GM19099 (cell line): ENCODE data around the gene AIPL1.

Experiments used
- POLR2A ChIP-seq: IDR thresholded peaks from 3 replicates; pipeline ENCODE4 v1.6.1; 2011; ENCODE audit warnings: low read depth; ENCODE audit not compliant: insufficient read length; ENCODE audit errors: extremely low read depth

The AIPL1 gene, protein sequence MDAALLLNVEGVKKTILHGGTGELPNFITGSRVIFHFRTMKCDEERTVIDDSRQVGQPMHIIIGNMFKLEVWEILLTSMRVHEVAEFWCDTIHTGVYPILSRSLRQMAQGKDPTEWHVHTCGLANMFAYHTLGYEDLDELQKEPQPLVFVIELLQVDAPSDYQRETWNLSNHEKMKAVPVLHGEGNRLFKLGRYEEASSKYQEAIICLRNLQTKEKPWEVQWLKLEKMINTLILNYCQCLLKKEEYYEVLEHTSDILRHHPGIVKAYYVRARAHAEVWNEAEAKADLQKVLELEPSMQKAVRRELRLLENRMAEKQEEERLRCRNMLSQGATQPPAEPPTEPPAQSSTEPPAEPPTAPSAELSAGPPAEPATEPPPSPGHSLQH

GRCh38 chr17:6435051-6435450, at the start of gene AIPL1:
AIPL1 (minus strand) TSS chr17:6435121; CDS start chr17:6435104, 17 bp downstream.
- TF ChIP-seq POLR2A = no peak

GRCh38 chr17:6483507-6483906, 48.6 kb upstream of the AIPL1 start:
- TF ChIP-seq POLR2A = no peak

DNA sequence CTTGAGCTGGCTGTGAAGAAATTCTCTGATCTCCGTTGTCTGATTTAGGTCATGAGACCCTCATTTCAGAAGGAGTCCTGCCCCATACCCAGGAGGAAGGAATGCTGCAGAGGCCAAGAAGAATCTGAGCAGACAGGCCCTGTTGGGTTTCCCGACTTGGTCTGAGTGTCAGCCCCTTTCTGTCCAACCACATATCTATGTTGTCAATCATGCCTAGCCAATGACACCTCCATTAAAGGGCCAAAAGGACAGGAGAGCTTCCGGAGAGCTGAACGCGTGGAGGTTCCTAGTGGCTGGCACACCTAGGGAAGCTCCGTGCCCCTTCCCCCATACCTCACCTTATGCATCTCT, 47.2 kb upstream of the AIPL1 start:
- TF ChIP-seq POLR2A = no peak

- TF ChIP-seq POLR2A = no peak
Observed at GRCh38 chr17:6480303-6480675, 45.4 kb upstream of the AIPL1 start.

DNA sequence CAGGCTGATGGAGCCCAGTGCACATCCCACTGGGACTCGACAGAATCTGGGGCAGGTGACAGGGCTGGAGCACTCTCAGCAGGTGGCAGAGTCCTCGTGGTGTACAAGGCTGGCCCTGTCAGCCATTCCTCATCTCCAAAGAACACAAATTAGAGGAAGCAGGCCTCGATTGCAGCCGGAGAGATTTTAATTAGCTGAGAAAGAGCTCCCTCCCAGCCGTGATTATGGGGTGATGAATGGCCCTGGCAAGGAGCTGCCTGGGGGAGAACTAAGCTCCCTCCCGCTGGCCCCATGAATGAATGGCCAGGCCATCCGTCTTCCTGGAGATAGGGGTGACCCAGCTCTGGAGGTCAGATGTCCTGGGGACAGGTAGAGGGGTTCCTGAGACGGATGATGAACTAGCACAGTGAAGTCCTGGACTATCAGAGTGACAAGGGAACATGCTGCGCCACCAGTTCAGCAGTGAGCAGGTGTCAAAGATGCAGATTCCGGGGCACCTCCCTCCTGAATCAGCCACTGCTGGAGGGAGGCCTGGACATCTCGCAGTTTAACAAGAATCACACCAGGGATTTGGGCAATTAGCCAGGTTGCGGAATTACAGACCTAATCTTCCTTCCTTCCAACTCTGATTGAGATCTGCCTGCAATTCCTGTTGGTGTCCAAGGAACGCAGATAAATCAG, 44.8 kb upstream of the AIPL1 start:
- no peak for TF ChIP-seq POLR2A

GRCh38 chr17:6478486-6478885, 43.6 kb upstream of the AIPL1 start:
- no peak for TF ChIP-seq POLR2A

- TF ChIP-seq POLR2A = no peak
Observed at GRCh38 chr17:6477831-6478383, 43.0 kb upstream of the AIPL1 start.

DNA sequence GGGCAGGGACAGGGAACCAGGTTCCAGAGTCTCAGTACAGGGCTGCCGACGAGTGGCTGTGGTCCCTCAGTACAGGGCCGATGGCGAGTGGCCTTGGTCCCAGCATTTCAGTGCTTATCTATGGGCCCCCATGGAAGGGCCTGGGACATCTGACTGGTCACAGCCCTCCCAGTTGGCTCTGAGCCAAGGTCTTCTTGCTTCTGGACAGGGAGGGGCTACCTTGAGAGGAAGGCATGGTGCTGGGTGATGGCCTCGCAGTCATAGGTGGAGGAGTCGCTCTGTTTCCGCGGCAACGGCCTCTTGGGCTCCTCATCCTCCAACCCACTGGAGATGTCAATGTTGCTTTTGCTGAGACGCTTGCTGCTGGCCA, 41.9 kb upstream of the AIPL1 start:
- TF ChIP-seq POLR2A = no peak

DNA sequence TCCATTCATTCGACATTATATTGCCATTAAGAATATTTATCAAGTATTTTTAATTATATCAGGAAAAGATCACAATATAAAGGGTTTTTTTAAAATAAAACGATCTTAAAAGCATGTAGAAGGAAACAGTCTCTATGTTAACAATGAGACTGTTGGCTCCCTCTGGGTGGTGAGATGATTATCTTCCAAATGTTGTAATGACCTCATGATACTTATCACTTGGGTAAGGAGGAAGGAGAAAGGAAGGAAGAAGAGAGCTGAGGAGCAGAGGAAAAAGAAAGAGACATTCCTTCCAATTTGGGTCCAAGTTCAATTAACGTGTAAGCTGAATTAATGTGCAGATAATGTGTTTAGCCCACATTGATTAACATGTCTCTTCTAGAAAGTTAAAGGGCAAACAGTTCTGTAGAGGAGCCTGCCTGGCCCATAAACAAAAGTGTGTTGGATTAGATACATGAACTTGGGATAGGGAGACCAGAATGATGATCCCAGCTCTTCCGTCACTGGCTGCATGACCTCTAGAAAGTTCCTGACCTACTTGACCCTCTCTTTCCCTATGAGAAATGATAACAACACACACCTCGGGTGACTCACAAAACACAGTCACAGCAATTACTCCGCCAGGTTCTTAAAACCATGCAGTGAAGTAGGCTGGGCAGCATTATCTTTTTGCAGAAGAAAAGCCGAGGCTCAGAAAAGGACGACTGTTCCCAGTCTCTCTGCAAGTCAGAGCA, 41.3 kb upstream of the AIPL1 start:
- no peak for TF ChIP-seq POLR2A

DNA sequence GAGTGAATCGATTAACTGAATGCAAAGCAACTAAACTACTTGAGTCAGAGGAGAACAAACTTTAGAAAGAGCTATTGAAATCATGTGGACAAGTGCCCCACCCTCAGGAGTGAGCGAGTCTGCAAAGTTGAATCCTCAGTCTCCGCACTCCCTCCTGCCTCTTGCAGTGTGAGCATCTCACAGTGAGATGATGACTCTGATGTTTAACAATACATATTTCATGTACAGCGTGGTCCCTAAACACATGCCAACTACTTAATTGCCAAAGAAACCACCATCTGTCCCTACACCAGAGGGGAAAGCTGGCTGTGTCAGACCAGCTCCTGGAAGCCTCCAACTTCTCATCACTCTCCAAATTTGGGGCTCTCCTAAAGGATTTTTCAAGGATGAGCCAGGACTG, 40.5 kb upstream of the AIPL1 start:
- no peak for TF ChIP-seq POLR2A

DNA sequence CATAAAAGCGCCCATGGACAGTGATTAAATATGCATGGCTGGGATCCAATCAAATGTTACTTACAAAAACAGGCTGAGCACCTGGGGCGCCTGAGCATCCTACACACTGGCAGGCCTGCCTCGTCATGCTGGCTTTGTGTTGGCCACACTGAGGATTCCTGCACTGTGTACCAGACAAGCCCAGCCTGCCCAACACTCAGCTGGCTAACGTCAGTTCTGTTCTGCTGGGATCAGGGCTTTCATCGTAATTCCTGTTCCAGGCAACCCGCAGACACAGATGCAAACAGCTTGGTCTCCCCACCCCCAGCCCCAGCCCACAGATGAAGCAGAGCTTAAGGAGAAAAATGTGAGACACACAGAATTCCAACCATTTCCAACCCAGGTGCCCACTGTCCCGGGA, 40.0 kb upstream of the AIPL1 start:
- TF ChIP-seq POLR2A = no peak

DNA sequence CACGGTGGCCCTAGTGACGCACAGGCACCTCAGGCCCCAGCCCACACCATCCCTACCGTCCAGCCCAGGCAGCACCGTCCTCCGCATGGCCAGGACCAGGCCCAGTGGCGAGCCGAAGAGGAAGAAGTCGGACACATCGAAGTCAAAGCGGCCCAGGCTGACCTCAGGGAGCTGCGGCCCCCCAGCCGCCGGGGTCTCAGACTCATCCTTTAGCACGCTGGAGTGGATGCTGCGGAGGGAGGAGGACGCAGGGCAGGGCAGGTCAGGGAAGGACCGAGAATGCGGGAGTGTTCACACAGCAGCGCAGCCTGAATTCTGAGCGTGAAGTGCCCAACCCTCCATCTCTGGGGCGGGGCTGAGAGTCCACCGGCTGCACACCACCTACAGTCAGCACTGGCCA, 39.5 kb upstream of the AIPL1 start:
- TF ChIP-seq POLR2A = no peak

DNA sequence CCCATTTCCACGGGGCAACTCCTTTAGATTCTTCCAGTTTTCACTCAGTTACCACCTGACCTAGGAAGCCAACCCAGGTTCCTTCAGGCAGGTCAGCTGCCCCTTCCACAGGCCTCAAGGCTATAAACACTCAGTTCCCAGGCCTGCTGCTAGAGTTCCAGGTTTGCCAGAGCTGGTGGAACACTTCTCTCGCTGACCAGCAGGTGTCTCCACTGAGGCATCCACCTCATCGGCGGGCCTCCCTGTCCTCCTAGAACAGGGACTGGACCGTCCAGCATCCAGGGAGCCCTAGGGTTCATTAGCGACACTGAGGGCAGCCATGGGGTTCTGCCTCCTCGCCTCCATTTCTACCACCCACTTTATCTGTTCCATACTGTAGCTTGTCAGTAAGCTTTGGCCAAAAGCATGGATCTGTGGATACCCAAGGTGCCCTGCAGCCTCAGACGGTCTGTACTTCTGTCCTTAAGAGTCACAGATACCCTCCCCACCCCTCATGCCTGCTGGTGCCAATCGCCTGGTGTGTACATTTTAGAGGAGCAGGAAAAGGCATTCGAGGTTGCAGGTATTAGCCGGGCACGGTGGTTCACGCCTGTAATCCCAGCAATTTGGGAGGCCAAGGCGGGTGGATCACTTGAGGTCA, 38.3 kb upstream of the AIPL1 start:
- no peak for TF ChIP-seq POLR2A

GRCh38 chr17:6472517-6472916, 37.6 kb upstream of the AIPL1 start:
- no peak for TF ChIP-seq POLR2A

DNA sequence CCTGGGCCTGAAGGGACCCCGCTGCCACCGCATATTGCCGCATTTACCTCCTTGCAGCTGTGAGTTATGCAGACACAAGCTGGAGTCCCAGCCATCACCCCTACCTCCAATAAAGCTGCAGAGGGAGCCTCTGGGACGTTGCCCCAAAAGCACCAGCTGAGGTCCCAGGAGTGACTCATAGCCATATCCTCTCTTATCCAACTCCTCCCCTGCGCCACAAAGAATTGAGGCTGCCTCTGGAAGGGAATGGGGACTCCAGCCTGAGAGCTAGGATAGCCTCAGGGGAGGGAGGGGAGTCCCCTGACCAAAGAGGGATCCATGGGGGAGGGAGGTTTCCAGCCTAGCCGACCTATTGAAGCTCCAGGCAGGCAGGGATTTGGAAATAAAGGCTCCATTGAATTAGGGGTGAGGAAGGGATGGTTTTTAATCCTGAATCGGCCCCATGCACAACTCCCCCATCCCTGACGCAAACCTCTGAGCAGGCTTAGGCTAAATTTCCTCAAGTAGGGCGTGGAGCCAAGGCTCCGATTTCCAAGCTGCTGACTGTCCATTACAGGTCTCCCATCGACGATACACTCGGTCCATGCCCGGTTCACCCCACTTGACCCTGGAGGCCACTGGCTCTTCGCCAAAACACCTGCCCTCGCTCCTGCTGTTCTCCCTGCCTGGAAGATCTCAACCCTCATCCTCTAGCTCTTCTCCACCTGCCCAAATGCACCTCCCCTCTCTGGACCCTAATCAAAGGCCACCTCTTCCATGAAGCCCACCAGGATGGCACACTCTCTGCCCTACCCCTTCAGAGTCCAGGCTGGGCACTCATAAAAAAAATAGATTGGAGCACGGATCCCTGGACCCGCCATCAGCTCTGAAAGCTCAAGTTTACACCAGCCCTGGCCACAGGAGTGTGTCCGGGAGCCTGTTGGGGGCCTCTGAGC, 36.9 kb upstream of the AIPL1 start:
- no peak for TF ChIP-seq POLR2A
